Hepatic stellate cell (primary cell): ENCODE measurements around the gene ATP4A.

ENCODE experiments used
- DNase-seq: peaks from one replicate; pipeline ENCODE4 v3.0.0; 2011; ENCODE audit warnings: low spot score

ATP4A gene

DNA sequence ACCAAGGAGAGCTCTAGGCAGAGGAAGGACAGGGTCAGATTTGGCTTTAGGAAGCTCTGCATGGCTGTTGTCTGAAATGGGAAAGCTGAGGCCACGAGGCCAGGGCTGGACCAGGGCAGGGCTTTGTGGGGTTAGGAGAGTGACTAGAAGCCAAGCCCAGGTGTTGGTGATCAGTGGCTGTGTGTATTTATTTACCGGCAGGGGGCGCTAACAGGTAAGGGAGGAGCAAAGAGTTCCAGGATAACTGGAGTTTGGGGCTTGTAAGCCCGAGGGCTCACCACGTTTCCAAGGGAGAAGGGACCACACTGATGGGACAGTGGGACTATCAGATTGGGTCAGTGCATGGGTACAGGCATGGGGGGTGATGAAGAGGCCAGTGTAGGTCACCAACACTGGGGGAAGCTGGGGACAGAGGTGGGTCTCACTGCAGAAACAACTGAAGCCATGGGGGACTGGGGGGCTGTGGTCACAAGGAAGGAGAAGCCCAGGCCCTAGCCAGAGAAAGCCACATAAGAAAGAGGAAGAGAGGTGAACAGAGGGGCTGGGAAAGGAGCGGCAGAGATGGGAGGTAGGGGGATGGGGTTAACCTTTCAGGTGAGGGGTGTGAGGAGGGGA lies 14.2 kb downstream of the ATP4A start:
- DNase-seq = peak; percentile 78

GRCh38 chr19:35546532-35546931 lies 16.9 kb downstream of the ATP4A start:
- DNase-seq = no peak

- peak; percentile 66 for DNase-seq
Observed at GRCh38 chr19:35545855-35546381, 17.5 kb downstream of the ATP4A start.

DNA sequence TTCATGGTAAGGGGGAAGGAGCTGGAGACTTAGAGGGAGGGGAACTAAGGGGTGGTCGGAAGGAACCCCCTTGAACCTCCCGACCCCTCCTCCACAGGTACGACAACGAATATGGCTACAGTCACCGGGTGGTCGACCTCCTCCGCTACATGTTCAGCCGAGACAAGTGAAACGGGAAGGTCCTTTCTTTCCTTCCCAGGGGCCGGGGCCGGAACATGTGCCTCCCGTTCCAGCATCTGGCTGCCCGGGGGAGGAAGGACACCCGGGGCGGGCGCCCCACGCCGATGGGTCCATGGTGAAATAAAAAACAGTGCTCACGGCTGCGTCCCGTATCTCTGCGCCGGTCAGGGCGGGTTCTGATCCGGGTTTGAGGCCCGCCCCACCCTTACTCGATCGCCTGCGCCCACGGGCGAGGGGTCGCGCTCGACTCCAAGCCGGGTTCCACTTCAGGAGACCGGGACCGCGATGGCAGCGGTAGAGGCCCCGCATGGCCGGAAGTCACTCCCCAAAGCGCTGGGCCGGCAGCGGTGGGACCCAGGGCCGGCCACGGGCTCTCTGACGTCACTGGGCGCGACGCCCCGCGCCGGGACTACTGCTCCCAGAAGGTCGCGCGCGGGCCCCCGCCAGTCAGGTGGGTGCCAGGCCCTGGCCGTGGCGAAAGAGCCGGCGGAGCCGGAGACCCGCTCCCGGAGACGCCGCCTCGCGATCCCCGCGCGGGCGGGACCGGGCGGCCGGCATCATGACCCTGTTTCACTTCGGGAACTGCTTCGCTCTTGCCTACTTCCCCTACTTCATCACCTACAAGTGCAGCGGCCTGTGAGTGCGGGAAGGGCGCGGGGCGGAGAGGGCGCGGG lies 18.2 kb downstream of the ATP4A start, which contains the start of gene TMEM147:
TSS of gene TMEM147 (plus strand) at position 626 of the 854 bp plus-strand sequence. CDS start at position 740, 114 bp downstream.
- DNase-seq = peak; percentile 99

GRCh38 chr19:35544110-35544802 lies 19.2 kb downstream of the ATP4A start:
- DNase-seq = no peak

DNA sequence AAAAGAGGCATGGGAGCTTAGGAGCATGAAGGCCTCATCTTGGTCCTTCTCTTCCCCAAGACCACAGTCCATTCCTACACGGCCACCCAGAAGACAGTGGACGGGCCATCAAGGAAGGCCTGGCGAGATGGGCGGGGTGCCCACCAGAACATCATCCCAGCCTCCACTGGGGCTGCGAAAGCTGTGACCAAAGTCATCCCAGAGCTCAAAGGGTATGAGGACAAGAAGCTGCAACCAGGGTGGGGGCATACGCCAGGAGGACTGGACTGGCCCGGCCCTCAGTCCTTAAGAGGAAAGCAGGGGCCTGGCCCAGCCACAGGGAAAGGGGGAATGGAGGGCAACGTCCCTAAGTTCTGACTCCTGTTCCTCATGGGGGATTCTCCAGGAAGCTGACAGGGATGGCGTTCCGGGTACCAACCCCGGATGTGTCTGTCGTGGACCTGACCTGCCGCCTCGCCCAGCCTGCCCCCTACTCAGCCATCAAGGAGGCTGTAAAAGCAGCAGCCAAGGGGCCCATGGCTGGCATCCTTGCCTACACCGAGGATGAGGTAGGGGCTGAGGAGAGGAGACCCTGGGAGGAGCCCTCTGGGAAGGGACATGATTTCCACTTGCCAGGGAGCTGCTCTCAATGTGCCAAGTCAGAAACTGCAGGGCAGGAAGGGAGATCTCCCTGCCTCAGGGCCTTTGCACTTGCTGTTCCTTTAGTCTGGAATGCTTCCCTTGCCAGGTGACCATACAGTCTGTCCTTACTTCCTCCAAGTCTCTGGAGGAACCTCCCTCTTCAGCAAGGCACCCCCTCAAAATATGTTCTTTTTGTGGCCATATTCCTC lies 20.0 kb downstream of the ATP4A start:
- DNase-seq = no peak

- DNase-seq = no peak
Observed at GRCh38 chr19:35542209-35542608, 21.2 kb downstream of the ATP4A start.

GRCh38 chr19:35540356-35540927 lies 23.0 kb downstream of the ATP4A start:
- DNase-seq = no peak

- DNase-seq = no peak
Observed at GRCh38 chr19:35539850-35540249, 23.6 kb downstream of the ATP4A start.

GRCh38 chr19:35539314-35539713 lies 24.1 kb downstream of the ATP4A start:
- DNase-seq = no peak

DNA sequence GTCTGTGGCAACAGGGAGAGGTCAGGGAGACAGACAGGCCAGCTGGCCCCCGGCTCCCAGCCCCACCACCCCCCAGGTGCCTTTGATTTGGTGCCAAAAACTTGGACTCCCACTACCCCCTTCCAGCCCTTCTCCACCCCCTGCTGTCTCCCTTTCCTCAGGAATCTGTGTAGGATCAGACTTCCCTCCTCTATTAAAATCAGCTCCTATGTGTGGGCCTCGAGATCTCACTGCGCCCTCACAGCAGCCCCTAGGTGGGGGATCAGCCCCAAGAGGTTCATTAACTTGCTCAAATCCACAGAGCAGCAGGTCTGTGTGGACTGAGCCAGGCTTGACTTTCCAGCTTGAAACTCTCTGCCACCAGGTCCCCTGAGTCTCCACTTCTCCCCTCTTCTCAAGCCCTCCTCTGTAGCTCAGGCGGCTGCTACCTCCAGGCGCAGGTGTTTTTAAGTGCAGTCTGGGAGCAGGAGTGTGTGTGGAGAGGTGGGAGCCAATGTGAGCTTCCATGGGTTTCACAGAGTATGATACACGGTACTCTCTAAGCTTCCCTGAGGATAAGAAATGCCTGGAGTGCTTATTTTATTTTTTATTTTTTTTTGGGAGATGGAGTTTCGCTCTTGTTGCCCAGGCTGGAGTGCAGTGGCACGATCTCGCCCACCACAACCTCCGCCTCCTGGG lies 28.5 kb downstream of the ATP4A start:
- DNase-seq = no peak

DNA sequence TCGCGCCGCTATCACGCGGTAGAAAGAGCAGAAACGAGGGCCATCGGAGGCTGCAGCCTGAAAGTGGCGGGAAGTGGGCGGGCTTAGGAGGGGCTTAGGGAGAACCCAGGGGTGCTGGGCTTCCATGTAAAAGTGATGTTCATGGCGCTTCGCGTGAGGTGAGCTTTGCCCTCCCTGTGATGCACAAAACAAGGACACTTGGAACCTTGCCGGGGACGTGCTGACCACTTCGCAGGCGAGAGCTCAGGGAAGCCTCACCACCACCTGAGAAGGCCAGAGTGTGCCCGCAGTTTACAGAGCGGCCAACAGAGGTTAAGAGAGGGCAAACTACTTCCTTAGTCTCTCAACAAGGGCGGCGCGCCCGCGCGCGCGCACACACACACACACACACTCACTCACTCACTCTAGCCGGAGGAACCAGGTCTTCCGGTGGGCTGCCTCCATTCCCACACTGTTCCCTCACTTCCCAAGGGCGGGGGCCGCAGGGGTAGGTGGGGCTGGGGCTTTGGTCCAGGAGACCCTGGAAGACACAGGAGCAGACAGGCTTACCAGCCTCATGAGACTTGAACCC lies 29.6 kb downstream of the ATP4A start:
- DNase-seq = no peak

DNA sequence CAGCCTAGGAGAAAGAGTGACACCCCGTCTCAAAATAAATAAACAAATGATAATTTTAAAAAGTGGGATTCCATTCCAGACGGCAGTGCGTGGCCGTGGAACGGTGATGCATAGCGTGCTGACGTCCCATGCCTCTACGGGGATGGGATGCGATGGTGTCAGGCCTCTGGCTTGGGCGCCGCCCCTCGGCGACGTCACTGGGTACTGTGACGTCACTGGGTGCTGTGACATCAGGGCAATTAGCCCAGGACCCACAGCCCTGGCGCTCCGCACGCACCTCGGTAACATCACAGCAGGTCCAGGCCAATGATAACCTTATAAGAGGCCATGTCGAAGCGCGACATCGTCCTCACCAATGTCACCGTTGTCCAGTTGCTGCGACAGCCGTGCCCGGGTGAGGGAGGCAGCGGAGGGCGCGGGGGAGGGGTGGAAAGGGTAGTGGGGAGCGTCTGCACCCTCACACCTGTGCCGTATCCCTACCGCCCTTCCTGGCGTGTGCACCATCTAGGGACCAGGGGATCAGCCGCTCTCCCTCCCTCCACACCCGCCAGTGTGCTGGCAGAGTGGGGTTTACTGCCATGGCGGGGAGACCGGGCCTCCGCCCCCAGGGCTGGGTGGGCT lies 30.1 kb downstream of the ATP4A start, which contains the start of gene GAPDHS:
TSS of gene GAPDHS (plus strand) at position 256 of the 621 bp plus-strand sequence. CDS start at position 328, 72 bp downstream.
- no peak for DNase-seq

DNA sequence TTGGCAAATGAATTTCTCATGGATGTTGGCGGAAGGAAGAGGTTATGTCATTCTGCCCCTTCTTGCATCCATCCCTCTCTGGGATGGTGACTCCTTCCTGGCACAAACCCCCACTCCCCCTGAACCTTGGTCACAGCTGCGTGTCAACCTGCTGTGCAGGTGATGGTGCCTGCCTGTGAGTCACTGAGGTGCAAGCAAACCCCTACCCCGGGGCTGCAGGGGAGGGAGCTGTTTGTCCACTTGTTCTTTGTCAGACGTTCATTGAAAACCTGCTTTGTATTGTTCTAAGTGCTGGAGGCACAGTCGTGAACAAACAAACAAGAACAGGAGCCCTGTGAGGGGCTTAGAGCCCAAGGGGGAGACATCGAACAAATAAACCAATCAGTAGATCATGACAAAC lies 32.2 kb downstream of the ATP4A start:
- no peak for DNase-seq

- no peak for DNase-seq
Observed at GRCh38 chr19:35529241-35530218, 33.9 kb downstream of the ATP4A start.

- peak; percentile 62 for DNase-seq
Observed at GRCh38 chr19:35528218-35529038, 35.0 kb downstream of the ATP4A start, which contains the start of gene SBSN. SBSN (minus strand) TSS chr19:35528311; CDS start chr19:35528281, 30 bp downstream.

- no peak for DNase-seq
Observed at GRCh38 chr19:35525873-35526272, 37.6 kb downstream of the ATP4A start.
